HG03432 (cell line): ENCODE data around the gene SORCS1.

Source experiments
- ATAC-seq: cut with Tn5 transposase; IDR thresholded peaks from one replicate; pipeline ENCODE4 v1.9.1; 2021; ENCODE audit warnings: mild to moderate bottlenecking, moderate library complexity; ENCODE audit not compliant: unreplicated experiment

The SORCS1 gene

DNA sequence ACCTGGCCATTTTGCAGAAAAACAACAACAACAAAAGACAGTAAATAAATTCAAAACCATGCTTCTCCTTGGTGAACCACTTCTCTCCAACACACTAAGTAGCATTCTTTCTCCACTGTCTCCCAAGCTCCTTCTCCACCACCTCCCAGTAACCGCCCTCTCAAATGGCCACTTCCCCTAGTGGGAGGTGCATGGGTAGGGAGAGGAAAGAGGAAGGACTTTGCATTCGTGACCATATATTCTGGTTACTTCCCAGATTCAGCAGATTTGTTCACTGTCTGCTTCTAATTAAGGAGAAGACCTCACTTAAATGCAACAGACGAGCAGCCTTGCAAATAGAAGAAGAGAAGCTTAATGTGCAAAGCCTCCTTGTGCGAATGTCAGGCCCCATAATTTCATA lies 166.8 kb downstream of the SORCS1 start:
- no peak for ATAC-seq

GRCh38 chr10:106996510-106996909 lies 168.0 kb downstream of the SORCS1 start:
- ATAC-seq = no peak

DNA sequence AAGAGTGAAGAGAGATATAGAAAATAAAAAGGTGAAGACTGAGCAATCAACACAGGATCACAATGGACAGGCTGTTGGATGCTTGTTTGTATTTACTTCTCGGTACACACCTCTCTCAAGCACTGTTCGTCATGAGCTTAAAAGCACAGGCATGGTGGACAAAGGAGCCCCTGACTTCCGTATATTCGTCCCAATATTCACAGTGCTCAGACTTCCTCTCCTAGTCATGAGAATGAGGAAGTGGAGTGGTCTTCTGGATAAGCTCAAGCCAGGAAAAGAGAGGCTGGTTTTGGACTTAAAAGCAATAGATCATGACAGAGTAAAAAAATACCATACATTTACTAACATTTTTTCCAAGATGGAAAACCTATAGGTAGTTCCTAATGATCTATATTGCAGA lies 172.5 kb downstream of the SORCS1 start:
- no peak for ATAC-seq

DNA sequence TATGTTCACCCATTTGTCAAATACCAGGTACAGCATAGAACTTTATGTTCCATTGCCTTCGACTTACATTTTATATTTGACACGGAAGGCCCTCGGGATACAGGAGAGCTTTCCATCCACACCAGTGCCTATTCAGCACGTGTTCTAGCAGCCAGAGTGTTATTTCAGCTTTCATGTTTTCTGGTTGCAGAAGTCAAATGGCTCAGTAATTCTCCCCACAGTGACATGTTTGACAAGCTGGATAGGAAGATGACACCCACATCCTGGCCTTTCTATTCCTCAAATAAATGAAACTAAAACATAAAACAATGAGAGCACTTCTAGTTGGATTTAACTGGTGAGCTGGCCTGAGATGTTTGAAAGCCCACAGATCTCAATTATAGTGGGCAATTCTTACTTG lies 173.4 kb downstream of the SORCS1 start:
- no peak for ATAC-seq

DNA sequence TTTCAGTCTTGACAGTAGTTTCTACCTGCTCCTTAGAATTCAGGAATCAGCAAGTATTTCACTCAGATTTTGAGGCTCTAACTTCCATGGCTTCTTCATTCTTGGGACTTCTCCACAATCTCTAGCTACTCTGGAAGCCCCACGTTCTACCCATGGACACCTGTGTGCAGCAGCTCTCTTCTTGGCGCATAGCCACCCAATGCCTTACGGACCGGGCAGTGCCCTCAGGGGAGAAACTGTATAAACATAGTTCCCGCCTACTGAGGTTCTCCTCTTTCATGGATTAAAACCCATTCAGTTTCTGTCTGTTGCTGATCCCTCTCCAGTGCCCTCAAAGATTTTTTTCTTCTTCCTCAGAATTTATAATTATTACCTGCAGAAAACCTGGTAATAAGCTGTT lies 177.1 kb downstream of the SORCS1 start:
- ATAC-seq = no peak

DNA sequence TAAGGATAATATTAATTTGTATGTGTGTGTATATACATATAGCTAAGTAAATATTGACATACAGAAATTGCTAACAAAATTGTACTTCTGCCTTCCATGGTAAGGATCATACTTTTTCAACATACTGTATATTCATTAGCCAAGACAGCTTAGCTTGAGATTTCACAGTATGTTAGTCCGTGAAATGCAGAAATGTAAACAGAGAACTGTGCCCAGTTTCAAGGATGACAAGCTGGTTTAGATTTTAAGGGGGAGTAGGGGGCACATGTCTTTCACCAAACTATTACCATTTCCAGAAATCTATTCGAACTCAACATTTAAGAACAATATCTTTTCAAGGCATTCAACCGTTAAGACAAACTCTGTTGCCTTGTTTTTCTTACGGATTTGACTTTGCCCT lies 182.2 kb downstream of the SORCS1 start:
- ATAC-seq = no peak

GRCh38 chr10:106981452-106982075 lies 182.9 kb downstream of the SORCS1 start:
- peak; percentile 3 for ATAC-seq

- ATAC-seq = peak; percentile 80
These were observed 183.7 kb downstream of the SORCS1 start for GRCh38 chr10:106980495-106981451.

DNA sequence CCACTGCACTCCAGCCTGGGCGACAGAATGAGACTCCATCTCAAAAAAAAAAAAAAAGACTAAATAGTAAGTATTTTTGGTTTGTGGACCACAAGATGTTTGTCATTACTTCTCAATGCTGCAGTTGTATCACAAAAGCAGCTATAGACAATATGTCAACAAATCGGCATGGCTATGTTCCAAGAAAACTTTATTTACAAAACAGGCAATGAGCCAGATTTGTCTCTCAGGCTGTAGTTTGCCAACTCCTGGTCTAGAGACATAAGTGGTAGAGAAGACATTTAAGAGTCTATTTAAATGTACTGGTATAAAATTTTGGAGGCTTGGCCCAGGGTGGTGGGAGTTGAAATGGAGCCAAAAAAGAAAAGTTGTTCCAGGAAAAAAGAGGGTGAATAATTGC lies 185.8 kb downstream of the SORCS1 start:
- ATAC-seq = no peak

GRCh38 chr10:106973716-106974115 lies 190.8 kb downstream of the SORCS1 start:
- ATAC-seq = no peak

GRCh38 chr10:106973288-106973687 lies 191.2 kb downstream of the SORCS1 start:
- no peak for ATAC-seq

- no peak for ATAC-seq
These were observed 192.1 kb downstream of the SORCS1 start for GRCh38 chr10:106972381-106972780.

DNA sequence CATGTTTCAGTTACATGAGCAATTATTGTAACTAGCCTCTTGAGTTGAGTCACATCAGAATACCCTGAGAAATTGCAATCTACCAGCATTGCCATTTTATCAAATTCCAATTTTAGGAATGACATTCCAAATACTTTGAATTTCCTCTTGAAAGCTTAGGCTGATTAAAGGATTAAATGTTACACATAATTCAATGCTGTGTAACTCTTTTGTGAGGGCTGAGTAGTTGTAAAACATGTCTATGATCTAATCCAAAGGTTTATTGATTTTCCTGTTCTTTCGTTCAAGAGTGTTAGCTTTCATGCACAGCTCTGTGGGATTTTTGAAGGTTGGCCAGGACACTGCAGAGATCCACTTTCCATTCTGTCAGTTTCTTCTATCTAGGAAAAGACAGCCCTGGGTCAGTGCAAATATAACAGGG lies 193.1 kb downstream of the SORCS1 start:
- ATAC-seq = no peak

GRCh38 chr10:106967452-106967851 lies 197.1 kb downstream of the SORCS1 start:
- no peak for ATAC-seq

- no peak for ATAC-seq
These were observed 203.7 kb downstream of the SORCS1 start for GRCh38 chr10:106960812-106961211.

DNA sequence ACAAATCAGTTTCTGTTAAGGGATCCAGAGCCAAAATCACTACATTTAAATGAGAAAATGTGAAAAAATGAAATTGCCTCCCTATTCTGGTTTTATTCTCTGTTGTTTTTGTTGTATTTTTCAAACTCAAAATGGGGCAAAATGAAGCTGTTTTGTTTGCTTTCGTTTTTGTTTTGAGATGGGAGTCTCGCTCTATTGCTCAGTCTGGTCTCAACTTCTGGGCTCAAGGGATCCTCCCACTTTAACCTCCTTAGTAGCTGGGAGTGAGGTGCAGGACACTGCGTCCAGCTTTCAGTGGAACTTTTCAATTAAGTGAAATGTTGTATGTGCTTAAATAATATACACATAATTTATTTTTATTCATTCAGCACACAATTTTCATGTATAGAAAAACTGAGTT lies 205.0 kb downstream of the SORCS1 start:
- ATAC-seq = peak; percentile 58

DNA sequence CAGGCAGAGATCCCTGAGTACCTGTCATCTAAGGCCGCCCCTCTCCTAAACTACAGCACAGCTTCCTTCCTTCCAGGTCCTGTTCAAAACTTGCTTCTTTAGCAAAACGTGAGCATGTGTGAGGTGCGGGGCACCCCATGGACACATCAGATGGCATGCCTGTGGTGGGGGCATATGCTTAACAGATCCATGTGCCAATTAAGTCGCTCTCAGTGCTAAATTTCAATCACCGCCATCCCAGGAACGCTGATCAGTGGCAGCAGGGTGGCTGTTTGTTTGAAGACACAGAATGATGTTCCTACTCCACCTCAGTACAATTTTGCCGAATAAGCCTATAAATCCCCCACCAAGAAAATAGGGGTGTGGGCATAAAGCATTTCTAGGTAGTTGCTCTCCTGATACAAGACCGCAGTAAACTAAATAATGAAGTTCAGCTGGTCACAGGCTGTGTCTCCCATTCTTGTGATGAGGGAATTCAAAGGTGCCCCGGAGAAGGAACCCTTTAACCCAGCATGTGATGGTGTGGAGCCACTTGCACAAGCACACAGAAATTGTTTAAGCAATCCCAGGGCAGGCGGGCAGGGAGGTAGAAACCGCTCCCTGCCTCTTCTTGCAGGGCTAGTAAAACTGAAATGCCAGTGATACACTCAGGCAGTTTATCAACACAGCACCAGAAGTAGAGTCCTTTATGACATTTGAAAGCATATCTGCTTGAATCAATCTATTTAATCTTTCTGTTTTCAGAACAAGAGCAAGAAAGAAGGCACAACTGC lies 205.7 kb downstream of the SORCS1 start:
- ATAC-seq = no peak

- ATAC-seq = peak; percentile 29
These were observed 206.5 kb downstream of the SORCS1 start for GRCh38 chr10:106957823-106958588.

DNA sequence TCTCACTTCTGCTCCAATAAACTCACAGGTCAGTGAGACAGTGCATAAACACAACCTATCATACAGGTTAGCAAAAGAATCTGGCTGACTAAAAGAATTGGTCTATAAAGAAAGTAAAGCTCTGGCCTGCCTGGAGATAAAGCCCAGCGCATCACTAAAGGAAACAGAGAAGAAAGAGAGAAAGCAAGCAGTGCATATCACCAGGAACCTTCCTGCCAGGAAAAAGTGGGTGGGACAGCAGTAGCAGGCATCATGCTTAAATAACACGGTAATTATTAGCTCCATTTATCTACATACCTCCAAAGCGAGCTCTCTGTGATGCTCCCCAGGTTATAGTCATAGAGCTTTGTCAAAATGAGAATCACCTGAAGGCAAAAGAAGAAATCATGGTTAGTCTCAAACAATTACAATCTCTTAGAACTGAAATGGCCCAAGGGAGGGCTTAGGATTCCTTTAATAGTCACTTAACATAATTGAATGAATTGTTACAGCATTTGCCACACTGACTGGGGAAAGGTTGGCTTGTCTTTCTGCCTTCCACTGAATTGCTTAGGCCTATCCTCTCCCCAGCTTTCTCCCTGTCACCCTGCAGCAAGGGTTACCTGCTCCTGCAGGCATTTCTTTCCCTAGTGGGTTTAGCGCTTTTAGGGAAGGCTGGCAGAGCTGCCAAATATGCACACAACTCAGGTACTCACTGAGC lies 208.1 kb downstream of the SORCS1 start:
- ATAC-seq = no peak

GRCh38 chr10:106955133-106955532 lies 209.4 kb downstream of the SORCS1 start:
- ATAC-seq = no peak
